ENCODE measurements around the gene PLEKHJ1. TPM values are rescaled to one million over a fixed set of nuclear protein-coding genes. Genes with fewer than 3 reads are reported as not detected.
A peak's percentile ranks its signal among the peaks of the same experiment; 100 is the strongest.

Gene PLEKHJ1
- polyA plus RNA-seq, 2 of the 4 experiments (the other 2 are of a cell fraction): 19.9 to 33.9 TPM

- H3K27ac ChIP-seq: peak overlapping the region; percentile 97 to 99
- no peak for FAIRE-seq
- 66% methylated on average over 6 of the region's 6 CpGs for WGBS (ENCODE audit: missing lambda C conversion rate)
Measured at GRCh38 chr19:2237869-2238153, 1.7 kb upstream of the PLEKHJ1 start.

GRCh38 chr19:2237051-2237868 is 1.1 kb upstream of the PLEKHJ1 start:
- peak in 1 of 2 experiments; percentile 60; a peak in 3 of 6 replicates for ATAC-seq

More at GRCh38 chr19:2237869-2238153, 1.7 kb upstream of the PLEKHJ1 start:
- H3K4me2 ChIP-seq: peak overlapping the region; percentile 87
- DNase-seq (ENCODE audit: low read depth in 1 of 2, low spot score in 1 of 2): no peak
- H3K4me1 ChIP-seq: peaks cover 45% of the 10 kb centered on the region
- H3K9me3 ChIP-seq: no peaks in the 10 kb centered on the region
- CTCF ChIA-PET: interaction anchor here (1.0 to 2.0 kb wide), 4 partner anchors 10 to 82 kb away, joined by 3 to 5 read pairs (median 3); no protein-coding TSS in a partner anchor
- peak overlapping the region; percentile 98 for H3K4me3 ChIP-seq
- ATAC-seq: no peak
- no peak for TF ChIP-seq POLR2A (IDR thresholded peaks at IDR 0.05; ENCODE audit: low read length)
- no peak for TF ChIP-seq HOXB13 (CRISPR knock-in tag; IDR thresholded peaks at IDR 0.05; ENCODE audit: low read depth)
- TF ChIP-seq ZC3H11A (IDR thresholded peaks at IDR 0.05): no peak
- TF ChIP-seq CEBPB (IDR thresholded peaks at IDR 0.05): no peak
- TF ChIP-seq RCOR1 (IDR thresholded peaks at IDR 0.05; ENCODE audit: low read depth, low read length): no peak
- TF ChIP-seq ZSCAN20 (CRISPR knock-in tag; IDR thresholded peaks at IDR 0.05): no peak
- TF ChIP-seq RAD21 (conservative IDR thresholded peaks at IDR 0.05 in 1 of 2, IDR thresholded peaks at IDR 0.05 in 1 of 2): no peak
- POLR2A ChIA-PET: interaction anchor here (1.1 to 1.7 kb wide), 2 partner anchors 9 to 238 kb away, joined by 3 to 5 read pairs; partner anchors contain the start of gene GADD45B

GRCh38 chr19:2236064-2236313 is 140 bp downstream of the PLEKHJ1 start:
- no peak for DNase-seq (ENCODE audit: low read depth in 1 of 2, low spot score in 1 of 2)
- WGBS (ENCODE audit: missing lambda C conversion rate): no CpG with 5 or more reads among the region's 28 CpGs
- ATAC-seq: peak in 1 of 2 experiments; percentile 73; a peak in 3 of 6 replicates
- TF ChIP-seq PHF8 (IDR thresholded peaks at IDR 0.05; ENCODE audit: borderline replicate concordance, low read depth): no peak
- TF ChIP-seq NFE2L2 (conservative IDR thresholded peaks at IDR 0.05; ENCODE audit: low read length): no peak
- TF ChIP-seq CHD4 (IDR thresholded peaks at IDR 0.05; ENCODE audit: borderline replicate concordance): no peak
- TF ChIP-seq BCL3 (IDR thresholded peaks at IDR 0.05): 0 out of 3 replicates have a peak, but pooled peaks have one; percentile 15
- no peak for TF ChIP-seq EHMT2 (IDR thresholded peaks at IDR 0.05; ENCODE audit: low read depth)
- peak; percentile 39; the same call in 1 of the 2 replicates for TF ChIP-seq POLR2A (IDR thresholded peaks at IDR 0.05; ENCODE audit: low read length)
- TF ChIP-seq ATOH8 (CRISPR knock-in tag; IDR thresholded peaks at IDR 0.05; ENCODE audit: low read depth): no peak
- no peak for TF ChIP-seq JUN (IDR thresholded peaks at IDR 0.05)
- no peak for TF ChIP-seq SMC3 (IDR thresholded peaks at IDR 0.05)
- no peak for TF ChIP-seq E2F6 (IDR thresholded peaks at IDR 0.05; ENCODE audit: borderline replicate concordance, low read depth)
- H3K4me2 ChIP-seq: peak overlapping the region; percentile 97
- ChIA-PET POLR2A (interaction anchor here (0.6 to 1.0 kb wide), 3 partner anchors 28 to 240 kb away, joined by 3 to 7 read pairs (median 3); partner anchors contain the start of gene GADD45B), CTCF (interaction anchor here (0.6 to 1.6 kb wide), 22 partner anchors 8 to 375 kb away, joined by 3 to 10 read pairs (median 4); partner anchors contain the start of gene AMH)
- H3K4me3 ChIP-seq: peak overlapping the region; percentile 98
- peaks cover 30% of the 10 kb centered on the region for H3K4me1 ChIP-seq
- peak overlapping the region; percentile 97 to 99 for H3K27ac ChIP-seq
- no peak for FAIRE-seq
- H3K9me3 ChIP-seq: no peaks in the 10 kb centered on the region

More at GRCh38 chr19:2237051-2237868, 1.1 kb upstream of the PLEKHJ1 start:
- no peak for DNase-seq (ENCODE audit: low read depth in 1 of 2, low spot score in 1 of 2)
- Histone ChIP-seq H3K4me1 (peaks cover 41% of the 10 kb centered on the region), H3K27ac (peak overlapping the region; percentile 97 to 99), H3K4me3 (peak overlapping the region; percentile 98), H3K4me2 (peak overlapping the region; percentile 87), H3K9me3 (no peaks in the 10 kb centered on the region)
- CTCF ChIA-PET: interaction anchor here (0.5 to 2.0 kb wide), 4 partner anchors 22 to 82 kb away, joined by 3 to 5 read pairs (median 3); no protein-coding TSS in a partner anchor
- POLR2A ChIA-PET: interaction anchor here (1.7 kb wide), 1 partner anchor 9 kb away, joined by 5 read pairs; no protein-coding TSS in a partner anchor
- 0 out of 2 replicates have a peak, but pooled peaks have one; percentile 63 for TF ChIP-seq PHF8 (IDR thresholded peaks at IDR 0.05; ENCODE audit: borderline replicate concordance, low read depth)
- TF ChIP-seq JUN (IDR thresholded peaks at IDR 0.05): 0 out of 5 replicates have a peak, but pooled peaks of 1 of the 2 experiments have one; percentile 1
- no peak for TF ChIP-seq HOXB13 (CRISPR knock-in tag; IDR thresholded peaks at IDR 0.05; ENCODE audit: low read depth)
- TF ChIP-seq KDM1A (IDR thresholded peaks at IDR 0.05; ENCODE audit: low read depth): 0 out of 2 replicates have a peak, but pooled peaks have one; percentile 9
- no peak for FAIRE-seq
- WGBS (ENCODE audit: missing lambda C conversion rate): 21% methylated on average over 29 of the region's 43 CpGs

All from A549 (cell line).